Adrenal gland (tissue), 5 donors: ENCODE results near the gene CPED1.

Source experiments
- CTCF ChIP-seq, 6 experiments: fragments of 450-650 bp in 4 of 6; fragments of 200-600 bp in 2 of 6; sonication (generic) in 1 of 6; IDR thresholded peaks; 1 replicate in 5 of 6; 2 replicates in 1 of 6; pipeline versions ENCODE4 v1.5.1 to v1.8.0; 2016 to 2021; ENCODE audit warnings: antibody characterized with exemption in 6 of 6, mild to moderate bottlenecking in 2 of 6, moderate library complexity in 1 of 6
- POLR2A ChIP-seq, 2 donors: fragments of 450-650 bp; IDR thresholded peaks; one replicate each; pipeline ENCODE4 v1.6.1; 2017; ENCODE audit warnings: antibody characterized with exemption in 2 of 2, mild to moderate bottlenecking in 2 of 2, moderate library complexity in 1 of 2
- donor health status: DM: no; HTN: no; CAD: no.

GRCh38 chr7:121026159-121026558 is 37.6 kb downstream of the CPED1 start:
- TF ChIP-seq POLR2A (IDR thresholded peaks at IDR 0.05) (no peak), CTCF (IDR thresholded peaks at IDR 0.05) (no peak)
